ENCODE results near the gene XYLT1. TPM values are rescaled to one million over a fixed set of nuclear protein-coding genes. Genes with fewer than 3 reads are reported as not detected.
"Not testable (repeated sequence)": the region's sequence is repeated elsewhere in the genome, so short reads cannot be mapped to it uniquely, and the experiment has no call there.

XYLT1 gene
- polyA plus RNA-seq, 1 of the 3 experiments (the other 2 are of a cell fraction): 17.6 TPM

GRCh38 chr16:17411263-17411662 is 59.5 kb downstream of the XYLT1 start (continued):
- no peak for TF ChIP-seq CTCF (IDR thresholded peaks at IDR 0.05)

GRCh38 chr16:17410316-17410715 is 60.4 kb downstream of the XYLT1 start:
- peaks cover 99% of the 10 kb centered on the region for H3K79me2 ChIP-seq (ENCODE audit: insufficient read depth)
- H4K20me1 ChIP-seq (ENCODE audit: insufficient read depth): peaks cover 99% of the 10 kb centered on the region
- POLR2A ChIA-PET; H3K27me3 ChIP-seq (ENCODE audit: insufficient read depth); H3K27ac ChIP-seq (ENCODE audit: low read depth in 2 of 2, low read length in 1 of 2); H3K4me3 ChIP-seq (ENCODE audit: low read depth in 2 of 2, low read length in 1 of 2); H2AFZ ChIP-seq (ENCODE audit: low read depth); DNase-seq; H3K9me2 ChIP-seq; H3K9ac ChIP-seq; H3K36me3 ChIP-seq (replicated peaks in 1 of 2; ENCODE audit: control insufficient read depth in 1 of 2, insufficient read depth in 2 of 2, low read length in 1 of 2); CTCF ChIA-PET; H3K9me3 ChIP-seq; H3K4me2 ChIP-seq: not testable (repeated sequence)
- peaks cover 4 to 12% of the 10 kb centered on the region in 2 experiments; a peak in 2 of 4 replicates for H3K4me1 ChIP-seq (ENCODE audit: control insufficient read depth in 1 of 2, insufficient read depth in 2 of 2, low read depth in 1 of 2, low read length in 1 of 2)
- 83% methylated on average over 6 of the region's 6 CpGs for WGBS (ENCODE audit: low lambda C conversion rate)
- H3F3A ChIP-seq (replicated peaks; ENCODE audit: insufficient read depth): peaks cover 49% of the 10 kb centered on the region

- H3K27ac ChIP-seq (ENCODE audit: low read depth in 2 of 2, low read length in 1 of 2): no peak overlapping the region
- peaks cover 46% of the 10 kb centered on the region for H3F3A ChIP-seq (replicated peaks; ENCODE audit: insufficient read depth)
- no peak for DNase-seq
- peaks cover 99% of the 10 kb centered on the region for H3K79me2 ChIP-seq (ENCODE audit: insufficient read depth)
- no peaks in the 10 kb centered on the region for H3K36me3 ChIP-seq (replicated peaks in 1 of 2; ENCODE audit: control insufficient read depth in 1 of 2, insufficient read depth in 2 of 2, low read length in 1 of 2)
- H3K9me3 ChIP-seq: no peaks in the 10 kb centered on the region
- no peaks in the 10 kb centered on the region for H3K27me3 ChIP-seq (ENCODE audit: insufficient read depth)
- no peak overlapping the region for H3K4me3 ChIP-seq (ENCODE audit: low read depth in 2 of 2, low read length in 1 of 2)
- H3K4me1 ChIP-seq (ENCODE audit: control insufficient read depth in 1 of 2, insufficient read depth in 2 of 2, low read depth in 1 of 2, low read length in 1 of 2): peaks cover 4 to 17% of the 10 kb centered on the region in 2 experiments; a peak in 2 of 4 replicates
- TF ChIP-seq IRF3 (IDR thresholded peaks at IDR 0.05; ENCODE audit: low read depth, low read length): no peak
- TF ChIP-seq TCF12 (IDR thresholded peaks at IDR 0.05): no peak
- TF ChIP-seq MEF2A (IDR thresholded peaks at IDR 0.05; ENCODE audit: borderline replicate concordance, low read depth): no peak
- TF ChIP-seq YY1 (IDR thresholded peaks at IDR 0.05; ENCODE audit: low read depth): no peak
- no peak for TF ChIP-seq NFIC (IDR thresholded peaks at IDR 0.05; ENCODE audit: borderline replicate concordance)
- no peak for TF ChIP-seq TEAD4 (IDR thresholded peaks at IDR 0.05; ENCODE audit: borderline replicate concordance, insufficient read depth)
- no peak for TF ChIP-seq GATA2 (CRISPR knock-in tag; IDR thresholded peaks at IDR 0.05)
- no peak for TF ChIP-seq POLR2AphosphoS5 (IDR thresholded peaks at IDR 0.05; ENCODE audit: low read depth, low read length)
- no peak for TF ChIP-seq RAD21 (IDR thresholded peaks at IDR 0.05; ENCODE audit: low read length)
- TF ChIP-seq CTCF (IDR thresholded peaks at IDR 0.05): no peak
- TF ChIP-seq USF2 (IDR thresholded peaks at IDR 0.05; ENCODE audit: borderline replicate concordance, low read depth, low read length): no peak
- TF ChIP-seq USF1 (IDR thresholded peaks at IDR 0.05; ENCODE audit: borderline replicate concordance, low read depth): no peak
- TF ChIP-seq RFX5 (IDR thresholded peaks at IDR 0.05; ENCODE audit: low read length): no peak
- TF ChIP-seq SMC3 (IDR thresholded peaks at IDR 0.05; ENCODE audit: low read depth, low read length): no peak
- TF ChIP-seq RCOR1 (IDR thresholded peaks at IDR 0.05; ENCODE audit: low read length): no peak
- 81% methylated on average over 3 of the region's 3 CpGs for WGBS (ENCODE audit: low lambda C conversion rate)
- H3K9ac ChIP-seq: no peak overlapping the region
- no peaks in the 10 kb centered on the region for H3K9me2 ChIP-seq
- H3K4me2 ChIP-seq: no peak overlapping the region
- peaks cover 99% of the 10 kb centered on the region for H4K20me1 ChIP-seq (ENCODE audit: insufficient read depth)
- POLR2A ChIA-PET: interaction anchor here (0.7 kb wide), 1 partner anchor 452 kb away, joined by 4 read pairs; no protein-coding TSS in a partner anchor
- CTCF ChIA-PET: no interaction called here
- no peak overlapping the region for H2AFZ ChIP-seq (ENCODE audit: low read depth)
These were observed 60.9 kb downstream of the XYLT1 start for GRCh38 chr16:17409894-17410293.

Measured in SK-N-SH (cell line).